Right ventricle myocardium inferior (tissue), 1 donor: Measurements from ENCODE around the gene LIPC. TPM values are rescaled to one million over a fixed set of nuclear protein-coding genes. Genes with fewer than 3 reads are reported as not detected.
"Not testable (repeated sequence)": the region's sequence is repeated elsewhere in the genome, so short reads cannot be mapped to it uniquely, and the experiment has no call there.

Source experiments
- ATAC-seq: fragments of 200-7000 bp; cut with Tn5 transposase; one replicate; pipeline ENCODE4 v1.9.1; 2020; ENCODE audit warnings: mild to moderate bottlenecking, moderate library complexity
- DNase-seq: peaks from one replicate; pipeline ENCODE4 v3.0.0; 2021; ENCODE audit errors: missing footprints
- intact Hi-C: fragments of 100-400 bp; cut with DNase I; formaldehyde crosslinking; loops from one replicate; pipeline ENCODE4 v1.11.0; 2022
- total RNA-seq: library from RNA; stranded (reverse); fragmentation: NEBNext Ultra II Directional; extraction: Animal tissue kit (Norgen Biotek cat#: 25700); gene quantifications from one replicate; pipeline ENCODE4 v1.2.1, GENCODE V29; 2021
- donor health status: DM: no; HTN: yes; CAD: no; lungs with severe emphysema.

Gene LIPC
- total RNA-seq, 1 donor from 2014 or later, result 0.70 TPM

DNA sequence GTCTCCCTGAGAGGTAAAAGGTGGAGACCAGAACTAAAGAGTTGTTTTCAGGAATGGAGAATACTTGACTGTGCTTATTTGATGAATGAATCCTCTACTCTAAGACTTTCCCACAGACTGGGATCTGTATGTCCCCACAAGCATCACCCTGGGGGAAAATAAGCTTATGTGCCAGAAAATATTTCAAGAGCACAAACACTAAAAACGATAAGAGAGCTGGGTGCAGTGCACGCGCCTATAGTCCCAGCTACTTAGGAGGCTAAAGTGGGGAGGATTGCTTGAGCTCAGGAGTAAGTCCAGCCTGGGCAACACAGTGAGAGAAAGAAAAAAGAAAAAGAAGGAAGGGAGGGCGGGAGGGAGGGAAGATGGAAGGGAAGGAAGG lies 167.0 kb downstream of the LIPC start:
- intact Hi-C loops, result loop anchor here (5.0 kb wide), 1 partner anchor 47 kb away; no protein-coding TSS in a partner anchor
- DNase-seq (no peak), ATAC-seq (no peak)

DNA sequence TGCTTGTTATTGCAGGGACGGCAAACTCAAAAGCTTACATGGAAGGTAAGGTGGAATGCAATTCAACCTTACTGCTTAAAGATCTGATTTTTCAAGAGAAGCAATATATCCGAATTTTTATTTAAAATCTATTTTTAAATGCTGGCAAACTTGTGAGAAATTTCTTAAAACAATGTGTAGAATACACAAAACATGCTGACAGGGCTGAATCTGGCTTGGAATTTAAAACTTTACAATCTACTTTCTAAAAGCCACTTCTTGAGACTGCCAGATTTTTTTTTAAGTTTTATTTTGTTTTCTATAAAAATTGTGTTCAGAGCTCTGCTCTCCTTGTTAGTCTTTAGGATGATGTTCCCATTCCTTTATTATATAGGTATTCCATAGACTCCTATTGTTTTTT lies 171.0 kb downstream of the LIPC start:
- ATAC-seq (no peak), DNase-seq (no peak)
- intact Hi-C loops, result no loop called here

DNA sequence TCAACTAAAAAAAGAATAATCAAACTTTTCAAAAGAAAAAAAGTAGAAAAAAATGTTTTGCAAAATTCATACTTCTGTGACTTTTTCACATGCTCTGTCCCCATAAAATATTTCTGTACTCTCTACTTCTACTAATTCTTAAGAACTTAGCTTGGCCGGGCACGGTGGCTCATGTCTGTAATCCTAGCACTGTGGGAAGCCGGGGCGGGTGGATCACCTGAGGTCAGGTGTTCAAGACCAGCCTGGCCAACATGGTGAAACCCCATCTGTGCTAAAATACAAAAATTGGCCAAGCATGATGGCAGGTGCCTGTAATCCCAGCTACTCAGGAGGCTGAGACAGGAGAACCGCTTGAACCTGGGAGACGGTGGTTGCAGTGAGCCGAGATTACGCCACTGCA lies 172.1 kb downstream of the LIPC start:
- DNase-seq, intact Hi-C loops, ATAC-seq: not testable (repeated sequence)

DNA sequence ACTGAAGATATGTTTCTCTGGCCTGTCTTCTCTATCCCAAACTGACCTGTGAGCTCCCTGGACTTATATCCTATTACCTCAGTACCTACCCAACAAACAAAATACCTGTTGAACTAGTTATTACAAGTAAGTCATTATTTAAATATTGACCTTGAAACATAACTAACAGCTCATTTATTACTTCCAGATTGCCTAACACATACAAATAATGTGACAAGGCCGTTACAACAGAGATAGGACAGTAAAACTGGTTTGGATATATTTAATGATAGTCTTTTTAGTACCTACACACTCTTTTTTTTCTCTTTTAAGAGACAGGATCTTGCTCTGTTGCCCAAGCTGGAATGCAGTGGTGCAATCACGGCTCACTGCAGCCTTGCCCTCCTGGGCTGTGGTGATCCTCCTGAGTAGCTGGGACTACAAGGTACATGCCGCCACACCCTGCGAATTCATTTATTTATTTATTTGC lies 172.7 kb downstream of the LIPC start:
- DNase-seq (no peak), ATAC-seq (no peak)
- intact Hi-C loops, result no loop called here

DNA sequence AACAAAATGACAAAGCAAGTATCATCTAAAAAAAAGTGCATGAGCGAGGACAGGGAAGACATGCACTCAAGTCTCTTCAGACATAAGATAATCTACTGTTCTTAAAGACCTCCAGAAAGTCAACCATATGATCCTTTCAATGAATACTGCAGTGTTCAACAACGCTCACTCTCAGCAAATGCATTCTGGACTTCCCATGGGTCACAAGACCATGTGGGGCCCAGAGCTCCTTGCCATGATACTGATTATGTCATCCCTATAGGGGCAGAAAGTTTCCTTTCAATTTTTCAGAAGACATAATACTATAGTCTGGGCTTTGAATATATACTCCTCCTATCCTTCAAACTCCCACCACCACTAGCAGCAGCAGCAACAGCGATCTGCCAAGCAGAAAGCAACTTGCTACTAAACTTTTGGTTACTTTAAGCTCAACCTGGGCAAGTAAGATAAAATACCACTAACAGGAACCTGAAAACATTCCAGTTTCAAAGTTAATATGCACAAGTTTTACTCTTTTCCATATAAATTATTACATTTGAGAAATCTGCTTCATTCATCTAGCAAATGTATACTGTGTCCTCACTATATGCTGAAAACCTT lies 174.2 kb downstream of the LIPC start:
- DNase-seq (no peak), ATAC-seq (no peak)
- intact Hi-C loops, result no loop called here

DNA sequence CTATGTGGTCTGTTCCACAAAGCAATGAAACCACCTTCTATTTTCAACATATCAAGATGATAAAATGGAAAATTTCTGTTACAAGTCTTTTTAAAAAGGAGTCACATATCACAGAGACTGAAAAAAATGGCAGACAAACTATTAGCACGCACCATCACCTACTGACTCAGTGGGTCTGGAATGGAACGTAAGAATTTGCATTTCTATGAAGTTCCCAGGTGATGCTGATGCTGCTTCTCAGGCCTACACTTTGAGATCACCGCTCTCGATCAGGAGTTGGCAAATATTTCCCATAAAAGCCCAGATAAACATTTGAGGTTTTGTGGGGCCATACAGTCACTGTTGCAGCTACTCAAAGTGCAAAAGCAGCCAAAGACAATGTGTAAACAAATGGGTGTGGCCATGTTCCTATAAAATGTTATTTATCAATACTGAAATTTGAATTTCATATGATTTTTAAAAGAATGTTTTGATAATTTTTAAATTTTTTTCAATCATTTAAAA lies 174.8 kb downstream of the LIPC start:
- ATAC-seq (no peak), DNase-seq (no peak)
- intact Hi-C loops, result no loop called here

DNA sequence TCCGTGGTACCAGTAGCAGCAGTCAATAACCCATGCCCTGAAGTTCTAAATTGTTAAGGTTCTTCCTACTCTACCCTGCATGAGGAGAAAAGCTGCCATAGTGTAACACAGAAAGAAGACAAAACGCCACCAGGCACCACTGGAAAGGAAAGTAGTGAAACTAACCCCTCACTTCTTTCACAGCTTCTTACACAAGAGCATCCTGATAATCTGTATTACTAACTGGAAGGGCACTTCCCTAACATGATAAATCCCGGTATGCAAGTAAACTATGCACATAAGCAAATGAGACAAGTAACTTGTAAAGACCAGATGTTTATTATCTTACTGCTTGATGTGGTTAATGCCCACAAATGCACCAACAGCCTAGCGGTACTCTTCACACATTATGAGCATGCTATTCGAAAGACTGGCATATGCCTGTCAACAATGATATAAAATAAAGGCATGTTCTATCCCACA lies 176.4 kb downstream of the LIPC start:
- intact Hi-C loops, result no loop called here
- no peak for DNase-seq
- no peak for ATAC-seq

DNA sequence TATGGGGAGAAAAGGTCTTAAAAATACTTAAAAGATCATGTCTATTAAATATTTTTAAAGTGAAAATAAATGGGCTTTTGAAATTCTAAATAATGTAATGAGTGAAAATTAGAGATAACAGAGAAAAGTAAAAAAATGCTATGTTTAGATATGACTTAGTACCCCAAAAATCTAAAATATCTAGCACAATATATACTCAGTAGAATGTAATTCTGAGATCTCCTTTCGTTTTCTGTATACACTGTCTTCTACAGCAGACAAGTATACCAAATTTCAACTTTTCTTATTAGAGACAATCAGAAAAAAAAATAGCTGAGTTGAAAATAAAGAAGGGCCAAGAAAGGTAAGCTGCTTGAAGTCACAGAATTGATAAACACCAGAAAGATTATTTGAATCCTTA lies 176.9 kb downstream of the LIPC start:
- ATAC-seq, result no peak
- DNase-seq, result no peak
- intact Hi-C loops, result no loop called here

DNA sequence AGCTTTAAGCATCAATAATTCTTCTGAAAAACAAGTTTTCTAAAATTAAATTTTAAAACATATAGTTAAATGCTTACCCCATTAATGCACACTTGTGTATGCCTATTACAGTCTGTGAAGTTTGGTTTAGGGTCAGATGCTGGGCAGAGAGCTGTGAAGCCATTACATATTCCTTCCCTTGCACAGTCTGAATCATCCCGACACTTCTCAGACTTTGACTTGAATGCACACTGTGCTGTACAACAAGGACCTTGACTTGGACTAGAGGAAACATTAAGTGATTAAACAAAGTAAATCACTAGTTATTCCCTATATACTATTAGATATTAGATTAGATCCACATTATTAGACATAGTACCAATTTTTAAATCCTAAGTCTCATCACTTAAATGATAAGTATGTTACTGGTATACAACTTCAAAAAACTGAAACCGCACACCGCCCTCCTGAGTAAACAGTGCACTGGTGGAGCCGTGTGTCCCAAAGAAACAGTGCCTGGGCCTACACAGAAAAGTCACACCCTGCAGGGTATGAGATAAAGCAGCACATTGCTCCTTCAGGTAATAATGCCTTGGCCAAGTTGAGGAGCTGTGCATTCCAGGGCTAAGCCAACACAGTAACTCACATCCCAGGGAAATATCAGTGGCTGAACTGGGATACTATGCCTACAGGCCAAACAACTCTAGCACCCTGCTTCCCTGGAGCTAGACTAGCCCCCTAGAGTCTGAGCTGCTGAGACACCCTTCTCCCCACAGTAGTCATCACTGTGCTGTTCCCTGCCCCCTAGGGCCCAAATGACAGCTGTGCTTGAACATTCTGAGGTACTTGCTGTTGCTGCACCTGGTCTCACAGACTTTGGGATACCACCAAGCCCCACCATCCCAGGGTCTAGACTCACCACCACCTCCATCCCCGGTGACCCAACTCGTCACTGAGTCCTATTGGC lies 180.2 kb downstream of the LIPC start:
- intact Hi-C loops, result no loop called here
- DNase-seq (no peak), ATAC-seq (no peak)

DNA sequence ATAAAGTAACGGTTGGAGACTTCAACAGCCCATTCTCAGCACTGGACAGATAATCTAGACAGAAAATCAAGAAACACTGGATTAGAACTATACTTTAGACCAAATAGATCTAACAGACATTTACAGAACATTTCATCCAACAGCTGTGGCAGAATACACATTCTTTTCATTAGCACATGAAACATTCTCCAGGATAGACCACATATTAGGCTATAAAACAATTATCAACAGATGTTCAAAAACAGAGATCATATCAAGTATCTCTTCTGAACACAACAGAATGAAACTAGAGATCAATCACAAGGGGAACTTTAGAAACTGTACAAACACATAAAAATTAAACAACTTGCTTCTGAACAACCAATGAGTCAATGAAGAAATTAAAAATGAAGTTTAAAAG lies 184.4 kb downstream of the LIPC start:
- DNase-seq, result no peak
- ATAC-seq, result no peak
- intact Hi-C loops, result no loop called here
